Thyroid gland (tissue), 4 donors: ENCODE results near the gene DGKQ.

Experiments used
- POLR2A ChIP-seq, 2 donors: fragments of 450-650 bp; IDR thresholded peaks; one replicate each; pipeline ENCODE4 v1.6.1; 2017; ENCODE audit warnings: antibody characterized with exemption in 2 of 2, mild to moderate bottlenecking in 2 of 2, moderate library complexity in 1 of 2
- TF ChIP-seq, protein P1 (sequence below), 6 experiments: fragments of 200-600 bp in 3 of 6; fragments of 450-650 bp in 3 of 6; sonication (generic) in 3 of 6; IDR thresholded peaks; one replicate each; pipeline ENCODE4 v1.5.1; 2016 to 2019; ENCODE audit warnings: antibody characterized with exemption in 6 of 6, mild to moderate bottlenecking in 2 of 6, inconsistent platforms in 1 of 6, moderate library complexity in 1 of 6

- TF ChIP-seq, protein P1, sequence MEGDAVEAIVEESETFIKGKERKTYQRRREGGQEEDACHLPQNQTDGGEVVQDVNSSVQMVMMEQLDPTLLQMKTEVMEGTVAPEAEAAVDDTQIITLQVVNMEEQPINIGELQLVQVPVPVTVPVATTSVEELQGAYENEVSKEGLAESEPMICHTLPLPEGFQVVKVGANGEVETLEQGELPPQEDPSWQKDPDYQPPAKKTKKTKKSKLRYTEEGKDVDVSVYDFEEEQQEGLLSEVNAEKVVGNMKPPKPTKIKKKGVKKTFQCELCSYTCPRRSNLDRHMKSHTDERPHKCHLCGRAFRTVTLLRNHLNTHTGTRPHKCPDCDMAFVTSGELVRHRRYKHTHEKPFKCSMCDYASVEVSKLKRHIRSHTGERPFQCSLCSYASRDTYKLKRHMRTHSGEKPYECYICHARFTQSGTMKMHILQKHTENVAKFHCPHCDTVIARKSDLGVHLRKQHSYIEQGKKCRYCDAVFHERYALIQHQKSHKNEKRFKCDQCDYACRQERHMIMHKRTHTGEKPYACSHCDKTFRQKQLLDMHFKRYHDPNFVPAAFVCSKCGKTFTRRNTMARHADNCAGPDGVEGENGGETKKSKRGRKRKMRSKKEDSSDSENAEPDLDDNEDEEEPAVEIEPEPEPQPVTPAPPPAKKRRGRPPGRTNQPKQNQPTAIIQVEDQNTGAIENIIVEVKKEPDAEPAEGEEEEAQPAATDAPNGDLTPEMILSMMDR (IDR thresholded peaks at IDR 0.05) = no peak
- TF ChIP-seq POLR2A (IDR thresholded peaks at IDR 0.05) = no peak
Observed at GRCh38 chr4:967113-968104, 6.0 kb downstream of the DGKQ start.
